Aorta (tissue), 5 donors: ENCODE results near the gene TSPAN18. TPM values are rescaled to one million over a fixed set of nuclear protein-coding genes. Genes with fewer than 3 reads are reported as not detected.

ENCODE experiments used
- ATAC-seq: fragments of 200-7000 bp; cut with Tn5 transposase; one replicate; pipeline ENCODE4 v1.9.1; 2022; ENCODE audit warnings: moderate library complexity; ENCODE audit not compliant: low FRiP score
- DNase-seq, 2 donors: peaks; one replicate each; pipeline ENCODE4 v3.0.0-alpha.2; 2020
- H3K27ac ChIP-seq, 2 donors: one replicate each; pipeline ENCODE4 v1.5.1; 2013; ENCODE audit warnings: low read length in 2 of 2, mild to moderate bottlenecking in 2 of 2, moderate library complexity in 2 of 2, control low read depth in 1 of 2, inconsistent platforms in 1 of 2, low read depth in 1 of 2
- H3K27me3 ChIP-seq, 2 donors: one replicate each; pipeline ENCODE4 v1.6.1; 2013; ENCODE audit warnings: control low read depth in 1 of 2, low read length in 1 of 2, mild to moderate bottlenecking in 1 of 2, moderate library complexity in 1 of 2; ENCODE audit not compliant: insufficient read depth in 2 of 2, control insufficient read depth in 1 of 2
- H3K36me3 ChIP-seq, 2 donors: one replicate each; pipeline ENCODE4 v1.6.1; 2013; ENCODE audit warnings: control low read depth in 1 of 2, low read length in 1 of 2, mild to moderate bottlenecking in 1 of 2; ENCODE audit not compliant: insufficient read depth in 2 of 2, control insufficient read depth in 1 of 2
- H3K4me1 ChIP-seq, 2 donors: one replicate each; pipeline ENCODE4 v1.6.1; 2013; ENCODE audit warnings: low read length in 2 of 2, control low read depth in 1 of 2, mild to moderate bottlenecking in 1 of 2, moderate library complexity in 1 of 2; ENCODE audit not compliant: insufficient read depth in 2 of 2, control insufficient read depth in 1 of 2
- H3K4me3 ChIP-seq, 2 donors: one replicate each; pipeline ENCODE4 v1.5.1; 2013; ENCODE audit warnings: low read length in 2 of 2, control low read depth in 1 of 2, mild to moderate bottlenecking in 1 of 2
- H3K9me3 ChIP-seq: one replicate; pipeline ENCODE4 v1.6.1; 2013; ENCODE audit warnings: mild to moderate bottlenecking, low read length; ENCODE audit not compliant: control insufficient read depth
- WGBS, 2 donors: extraction: QIAGEN DNeasy Blood & Tissue Kit; methylation state at CpG; one replicate each; pipeline ENCODE4 v1.1.7; 2013; 5-methylcytosine and 5-hydroxymethylcytosine counted together
- intact Hi-C, 2 donors: fragments of 100-400 bp; cut with DNase I; formaldehyde crosslinking; loops; one replicate each; pipeline versions ENCODE4 v1.14.2 to v1.15.0; 2022
- polyA plus RNA-seq, 2 donors: library from polyadenylated mRNA; stranded (reverse); fragments of 200-250 nt; gene quantifications; one replicate each; pipeline ENCODE4 v1.2.3, GENCODE V29; 2013
- total RNA-seq, 2 donors: library from RNA; stranded (reverse); fragmentation: NEBNext Ultra II Directional; extraction: Animal tissue kit (Norgen Biotek cat#: 25700); gene quantifications; one replicate each; pipeline ENCODE4 v1.2.1, GENCODE V29; 2021
- donor health status: healthy with polysubstance abuse.
- donor health status: Bipolar disorder and iron deficiency.
- donor health status: DM: no; HTN: no; CAD: no.
- donor health status: DM: no; HTN: no; CAD: no.
- donor health status: DM: yes; HTN: yes; CAD: no.

TSPAN18 gene
- total and polyA plus RNA-seq, 4 donors, result 1.0 to 44.9 (median 18.0) TPM

DNA sequence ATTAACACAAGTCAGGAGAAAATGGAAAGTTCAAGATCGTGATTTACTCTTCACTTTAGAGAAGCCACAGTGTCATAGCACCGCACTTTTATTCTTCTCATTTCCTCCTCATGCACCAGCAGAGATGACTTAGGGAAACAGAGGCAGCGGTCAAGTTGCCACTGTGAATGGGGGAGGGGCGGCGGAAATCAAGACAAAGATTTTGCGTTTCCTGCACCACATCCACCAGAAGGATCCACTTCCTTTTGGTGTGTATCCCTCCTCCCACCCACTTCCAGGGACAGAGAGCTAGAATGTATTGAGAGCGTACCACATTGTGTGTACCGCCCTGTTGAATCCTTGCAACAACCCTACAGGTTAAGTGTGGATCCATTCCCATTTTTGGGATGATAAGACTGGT, 21.8 kb downstream of the TSPAN18 start:
- no peak for ATAC-seq
- intact Hi-C loops, result no loop called here

DNA sequence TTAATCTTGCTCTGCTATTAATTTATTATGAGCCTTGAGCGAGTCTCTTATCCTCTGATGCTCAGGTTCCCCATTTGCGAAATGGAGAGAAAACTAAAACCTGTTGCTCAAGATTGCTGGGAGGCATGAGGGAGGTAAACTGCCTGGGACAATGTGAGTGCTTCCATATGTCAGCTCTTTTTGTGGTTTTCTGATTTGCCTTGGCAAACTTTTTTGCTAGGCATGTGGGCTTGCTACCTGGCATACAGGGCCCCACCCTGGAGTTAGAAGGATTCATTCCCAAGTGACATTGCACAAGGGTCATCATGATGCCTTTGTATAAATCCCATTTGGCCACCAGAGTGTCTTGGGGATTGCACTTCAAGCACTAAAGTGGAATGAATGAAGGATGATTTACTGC, 22.4 kb downstream of the TSPAN18 start:
- no peak for DNase-seq
- H3K4me3 ChIP-seq, result no peak overlapping the region
- no peak for ATAC-seq
- peaks cover 0 to 5% of the 10 kb centered on the region in 2 donors for H3K4me1 ChIP-seq
- WGBS, 2 donors, result 98% methylated on average over 2 of the region's 2 CpGs
- H3K9me3 ChIP-seq, result no peaks in the 10 kb centered on the region
- no peaks in the 10 kb centered on the region for H3K36me3 ChIP-seq
- intact Hi-C loops, result no loop called here
- no peaks in the 10 kb centered on the region for H3K27me3 ChIP-seq
- H3K27ac ChIP-seq, result no peak overlapping the region

More for the DNA sequence above, 21.8 kb downstream of the TSPAN18 start:
- Histone ChIP-seq H3K27me3 (no peaks in the 10 kb centered on the region), H3K36me3 (no peaks in the 10 kb centered on the region), H3K4me1 (peaks cover 0 to 5% of the 10 kb centered on the region in 2 donors), H3K27ac (no peak overlapping the region), H3K4me3 (no peak overlapping the region), H3K9me3 (no peaks in the 10 kb centered on the region)
- no peak for DNase-seq
- WGBS, 2 donors, result 97% methylated on average over 8 of the region's 8 CpGs

DNA sequence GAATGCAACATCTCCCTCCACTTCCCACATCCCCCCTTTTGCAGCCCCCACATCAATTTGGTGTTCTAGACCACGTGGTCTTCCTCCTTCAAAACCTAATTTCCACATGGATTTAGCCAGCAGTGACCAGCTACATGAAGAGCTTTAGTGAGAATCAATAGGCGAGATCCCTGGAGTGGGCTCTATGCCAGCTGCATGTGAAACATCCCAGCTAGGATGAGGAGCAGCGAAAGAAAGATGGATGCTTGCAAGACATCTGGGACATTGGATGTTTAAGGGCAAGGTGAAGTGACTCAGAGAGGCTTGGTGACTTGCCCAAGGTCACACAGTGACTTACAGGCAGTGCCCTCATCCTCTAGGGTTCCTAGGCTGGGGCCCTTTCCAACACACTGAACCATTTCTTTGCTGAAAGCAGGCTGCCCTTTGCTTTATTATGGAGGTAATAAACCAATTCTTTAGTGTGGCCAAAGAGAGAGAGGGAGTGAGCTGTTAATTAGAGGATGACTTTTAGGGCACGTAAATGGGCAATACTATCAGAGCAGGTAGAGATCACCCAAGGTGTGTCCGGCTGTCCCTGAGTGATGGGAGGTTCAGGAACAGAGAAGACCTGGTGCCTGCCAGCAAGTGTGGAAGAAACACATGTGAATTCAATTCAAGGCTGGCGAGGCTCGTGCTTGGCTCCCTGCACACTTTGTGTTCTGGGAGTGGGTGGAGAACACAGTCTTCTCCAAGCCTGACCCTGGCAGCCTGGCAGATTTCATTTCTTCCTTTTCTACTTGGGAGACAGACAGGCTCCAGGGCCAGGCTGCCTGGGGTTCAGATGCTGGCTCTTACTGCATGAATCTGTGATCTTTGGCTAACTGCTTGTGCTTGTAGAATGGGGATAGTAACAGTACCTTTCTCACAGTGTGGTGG, 24.0 kb downstream of the TSPAN18 start:
- 45 to 51% methylated on average over 7 of the region's 7 CpGs for WGBS, 2 donors
- Histone ChIP-seq H3K27me3 (no peaks in the 10 kb centered on the region), H3K4me1 (peaks cover 2 to 5% of the 10 kb centered on the region in 2 donors), H3K27ac (no peak overlapping the region), H3K4me3 (no peak overlapping the region), H3K36me3 (no peaks in the 10 kb centered on the region), H3K9me3 (no peaks in the 10 kb centered on the region)
- ATAC-seq (no peak), DNase-seq (no peak)
- intact Hi-C loops, result loop anchor here in 1 of 2 donors (10.0 kb wide), 1 partner anchor 114 kb away; no protein-coding TSS in a partner anchor

DNA sequence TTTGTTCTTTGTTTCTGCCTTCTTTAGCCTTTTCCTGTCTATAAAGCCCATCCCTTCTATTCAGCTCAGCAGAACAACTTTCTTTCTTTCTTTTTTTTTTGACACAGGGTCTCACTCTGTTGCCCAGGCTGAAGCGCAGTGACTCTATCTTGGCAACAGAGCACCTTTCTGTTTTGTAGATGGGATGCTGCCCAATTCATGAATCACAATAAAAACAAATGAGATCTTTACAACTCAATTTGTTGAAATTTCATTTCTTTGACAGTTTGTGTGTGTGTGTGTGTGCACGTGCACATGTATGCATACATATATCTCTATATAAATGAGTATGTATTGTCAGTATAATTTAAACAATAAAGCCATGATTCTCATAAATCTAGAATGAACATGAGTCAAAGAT, 25.5 kb downstream of the TSPAN18 start:
- Histone ChIP-seq H3K4me1 (peaks cover 3 to 5% of the 10 kb centered on the region in 2 donors), H3K27me3 (no peaks in the 10 kb centered on the region), H3K9me3 (no peaks in the 10 kb centered on the region), H3K27ac (no peak overlapping the region), H3K36me3 (no peaks in the 10 kb centered on the region), H3K4me3 (no peak overlapping the region)
- intact Hi-C loops, result loop anchor here in 1 of 2 donors (10.0 kb wide), 1 partner anchor 113 kb away; no protein-coding TSS in a partner anchor
- DNase-seq, result no peak
- 24 to 28% methylated on average over 2 of the region's 2 CpGs for whole genome bisulfite sequencing, 2 donors
- no peak for ATAC-seq

DNA sequence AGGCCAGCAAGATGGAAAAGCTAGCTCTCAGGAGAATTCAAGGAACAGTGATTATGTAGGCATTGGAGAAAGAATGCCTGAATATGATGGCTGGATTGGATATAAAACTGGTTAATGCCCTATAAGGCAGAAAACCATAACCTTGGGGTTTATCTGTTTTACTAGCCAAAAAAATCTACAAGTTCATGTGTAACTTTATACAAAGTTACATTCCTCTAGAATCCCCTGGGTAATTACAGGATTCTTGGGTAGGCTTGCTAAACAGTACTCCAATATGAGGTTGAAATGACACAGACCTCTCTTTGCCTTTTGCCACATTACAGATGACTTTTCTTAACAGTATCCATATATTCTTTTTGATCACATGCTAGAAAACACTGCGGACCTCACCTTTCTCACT, 26.0 kb downstream of the TSPAN18 start:
- no peak overlapping the region for H3K4me3 ChIP-seq
- intact Hi-C loops, result loop anchor here in 1 of 2 donors (10.0 kb wide), 1 partner anchor 112 kb away; no protein-coding TSS in a partner anchor
- no peaks in the 10 kb centered on the region for H3K27me3 ChIP-seq
- H3K27ac ChIP-seq, result no peak overlapping the region
- WGBS, 2 donors, result 93 to 95% methylated on average over 1 of the region's 1 CpG
- no peaks in the 10 kb centered on the region for H3K9me3 ChIP-seq
- peaks cover 3 to 5% of the 10 kb centered on the region in 2 donors for H3K4me1 ChIP-seq
- DNase-seq (no peak), ATAC-seq (no peak)
- no peaks in the 10 kb centered on the region for H3K36me3 ChIP-seq

DNA sequence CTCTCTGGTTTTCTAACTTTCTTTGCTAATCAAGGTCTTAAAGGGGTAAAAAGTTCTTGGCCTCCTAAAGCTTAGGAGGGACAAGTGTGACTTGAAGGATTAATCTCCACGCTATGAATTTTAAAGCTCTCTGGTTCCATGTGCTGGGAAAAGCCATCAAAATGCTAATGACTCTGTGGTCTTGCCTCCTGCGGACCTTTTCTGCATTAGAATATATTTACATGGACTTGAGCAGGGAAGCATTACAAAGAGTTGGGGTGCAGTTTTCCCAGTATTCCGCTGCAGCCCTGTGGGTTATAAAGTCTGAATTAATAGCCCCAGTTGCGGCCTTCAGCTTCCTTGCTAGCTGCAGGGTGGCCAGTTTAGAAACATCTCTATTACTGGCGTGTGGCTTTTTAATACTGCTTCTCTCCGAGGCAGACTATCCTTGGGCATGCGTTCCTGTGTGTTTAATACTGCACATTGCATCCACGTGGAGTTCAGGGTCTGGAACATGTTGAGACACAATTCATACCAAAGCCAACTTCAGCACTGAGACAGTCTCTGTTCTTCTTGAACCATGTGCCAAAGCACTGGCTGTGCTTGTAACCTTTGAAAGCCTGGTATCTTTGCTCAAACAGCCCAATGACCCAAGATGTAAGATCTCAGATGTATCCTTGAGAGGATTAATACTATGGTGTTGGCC, 27.3 kb downstream of the TSPAN18 start:
- peaks cover 3 to 5% of the 10 kb centered on the region in 2 donors for H3K4me1 ChIP-seq
- intact Hi-C loops, result loop anchor here in 1 of 2 donors (10.0 kb wide), 1 partner anchor 111 kb away; no protein-coding TSS in a partner anchor
- ATAC-seq, result no peak

DNA sequence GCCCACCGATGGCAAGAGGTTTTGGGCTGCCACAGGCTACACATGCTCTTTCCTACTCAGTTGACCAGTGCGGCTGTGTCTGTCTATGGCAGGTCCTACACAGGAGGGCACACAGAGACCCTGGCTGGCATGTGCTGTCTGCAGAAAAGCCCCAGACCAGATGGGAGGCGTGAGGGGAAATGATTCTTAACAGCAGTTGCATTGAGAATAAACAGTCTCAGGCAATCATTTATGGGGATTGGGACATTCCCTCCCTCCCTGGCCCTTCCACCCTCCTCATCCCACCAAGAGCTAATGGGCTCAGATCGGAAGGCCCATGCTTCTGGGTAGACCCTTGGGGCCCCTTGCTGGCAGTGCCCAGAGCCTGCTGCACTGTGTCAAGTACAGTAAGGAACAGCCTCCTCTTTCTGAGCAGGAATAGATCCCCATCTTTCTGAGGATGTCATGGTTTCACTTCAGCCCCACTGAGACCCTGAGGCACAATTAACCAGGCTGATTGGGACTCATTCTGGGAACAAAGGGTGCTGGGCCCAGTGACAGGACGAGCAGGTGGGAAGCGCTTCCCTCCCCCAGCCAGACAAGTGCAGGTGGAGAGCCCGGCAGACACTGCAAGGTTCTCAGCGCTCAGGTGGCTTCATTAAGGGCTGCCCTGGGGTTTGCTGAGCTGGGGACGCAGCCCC, 28.3 kb downstream of the TSPAN18 start:
- H3K27ac ChIP-seq, result no peak overlapping the region
- WGBS, 2 donors, result 75 to 78% methylated on average over 9 of the region's 9 CpGs
- H3K4me1 ChIP-seq, result peaks cover 3 to 5% of the 10 kb centered on the region in 2 donors
- no peaks in the 10 kb centered on the region for H3K27me3 ChIP-seq
- no peak overlapping the region for H3K4me3 ChIP-seq
- H3K9me3 ChIP-seq, result no peaks in the 10 kb centered on the region
- no peaks in the 10 kb centered on the region for H3K36me3 ChIP-seq
- ATAC-seq (no peak), DNase-seq (no peak)
- intact Hi-C loops, result loop anchor here in 1 of 2 donors (10.0 kb wide), 1 partner anchor 110 kb away; no protein-coding TSS in a partner anchor

More for the DNA sequence above, 27.3 kb downstream of the TSPAN18 start:
- WGBS, 2 donors, result 85% methylated on average over 8 of the region's 8 CpGs
- Histone ChIP-seq H3K4me3 (no peak overlapping the region), H3K27me3 (no peaks in the 10 kb centered on the region), H3K27ac (no peak overlapping the region), H3K36me3 (no peaks in the 10 kb centered on the region), H3K9me3 (no peaks in the 10 kb centered on the region)
- no peak for DNase-seq
